IPS DF 4.7 (cell line): ENCODE data around the gene DLX2.

Source experiments
- DNase-seq: peaks from one replicate; pipeline ENCODE4 v3.0.0-alpha.2; 2013; ENCODE audit warnings: low spot score; ENCODE audit errors: extremely low read depth

The DLX2 gene

GRCh38 chr2:172094294-172095145 is 8.2 kb downstream of the DLX2 start:
- DNase-seq = no peak

- DNase-seq = no peak
These were observed 9.0 kb downstream of the DLX2 start for GRCh38 chr2:172093416-172094293.

GRCh38 chr2:172092716-172093415 is 9.8 kb downstream of the DLX2 start:
- DNase-seq = no peak

- DNase-seq = no peak
These were observed 10.7 kb downstream of the DLX2 start for GRCh38 chr2:172091761-172092566.

- no peak for DNase-seq
These were observed 11.6 kb downstream of the DLX2 start for GRCh38 chr2:172091000-172091641.

- no peak for DNase-seq
These were observed 12.4 kb downstream of the DLX2 start for GRCh38 chr2:172090044-172090961.

DNA sequence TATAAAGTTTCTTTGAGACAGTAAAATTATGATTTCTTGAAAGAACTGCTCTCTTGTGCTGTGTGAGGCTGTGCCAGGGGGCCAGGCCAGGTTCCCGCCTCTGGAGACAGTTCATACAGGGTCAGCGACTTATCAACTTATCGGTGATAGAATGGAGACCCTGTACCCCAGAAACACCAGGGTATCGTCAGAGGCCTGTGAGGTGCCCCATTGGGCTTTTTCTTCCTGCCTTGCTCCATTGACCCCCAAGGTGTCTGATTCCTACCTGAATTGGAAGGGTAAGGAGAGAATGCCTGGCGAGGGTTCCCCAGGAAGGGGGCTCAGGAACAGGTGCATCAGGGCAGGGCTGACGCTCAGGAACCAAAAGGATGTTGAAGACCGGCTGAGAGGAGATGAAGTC is 13.1 kb downstream of the DLX2 start:
- no peak for DNase-seq

- DNase-seq = no peak
These were observed 13.6 kb downstream of the DLX2 start for GRCh38 chr2:172089005-172089504.

- no peak for DNase-seq
These were observed 14.3 kb downstream of the DLX2 start for GRCh38 chr2:172088245-172089004.

- no peak for DNase-seq
These were observed 14.9 kb downstream of the DLX2 start for GRCh38 chr2:172087780-172088244.

DNA sequence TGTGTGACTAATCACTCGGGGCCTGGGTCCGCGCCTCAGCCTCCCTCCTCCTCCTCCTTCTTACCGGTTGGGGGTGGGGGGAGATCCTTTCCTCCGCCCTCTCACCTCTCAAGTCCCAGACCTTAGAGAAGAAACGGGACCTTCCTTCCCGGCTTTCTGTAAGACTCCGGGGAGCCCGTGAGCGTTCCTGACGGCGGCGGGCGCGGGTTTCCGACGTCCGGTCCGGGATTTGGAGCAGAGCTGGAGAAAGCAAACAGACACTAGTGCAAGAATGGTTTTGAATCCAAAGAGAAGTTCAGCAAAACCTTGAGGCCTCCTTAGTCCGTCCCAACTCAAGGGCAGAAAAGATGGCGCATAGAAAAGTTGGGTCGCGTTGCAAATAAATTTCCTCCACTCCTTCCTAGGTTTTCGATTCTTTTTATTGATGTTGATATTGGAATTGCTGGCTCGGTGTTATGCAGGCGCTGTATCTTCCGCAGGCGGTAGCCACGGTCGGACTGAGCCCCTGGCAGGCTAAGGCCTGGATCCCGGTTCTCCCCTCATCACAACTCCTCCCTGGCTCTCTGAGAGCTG is 15.4 kb downstream of the DLX2 start:
- no peak for DNase-seq

GRCh38 chr2:172086241-172087206 is 16.2 kb downstream of the DLX2 start:
- no peak for DNase-seq

DNA sequence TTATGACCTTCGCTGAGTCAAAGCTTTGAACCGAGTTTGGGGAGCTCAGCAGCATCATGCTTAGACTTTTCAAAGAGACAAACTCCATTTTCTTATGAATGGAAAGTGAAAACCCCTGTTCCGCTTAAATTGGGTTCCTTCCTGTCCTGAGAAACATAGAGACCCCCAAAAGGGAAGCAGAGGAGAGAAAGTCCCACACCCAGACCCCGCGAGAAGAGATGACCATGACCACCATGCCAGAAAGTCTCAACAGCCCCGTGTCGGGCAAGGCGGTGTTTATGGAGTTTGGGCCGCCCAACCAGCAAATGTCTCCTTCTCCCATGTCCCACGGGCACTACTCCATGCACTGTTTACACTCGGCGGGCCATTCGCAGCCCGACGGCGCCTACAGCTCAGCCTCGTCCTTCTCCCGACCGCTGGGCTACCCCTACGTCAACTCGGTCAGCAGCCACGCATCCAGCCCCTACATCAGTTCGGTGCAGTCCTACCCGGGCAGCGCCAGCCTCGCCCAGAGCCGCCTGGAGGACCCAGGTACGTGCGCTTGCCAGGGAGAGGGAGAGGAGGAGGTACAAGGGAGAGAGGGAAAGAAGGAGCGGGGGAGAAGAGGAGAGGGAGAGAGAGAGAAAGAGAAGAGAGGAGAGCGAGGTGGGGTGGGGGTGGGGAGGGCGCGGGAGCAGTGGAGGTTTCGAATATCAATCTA is 17.1 kb downstream of the DLX2 start, which contains the start of gene DLX1:
Gene DLX1 (plus strand): TSS at position 48 of the 700 bp plus-strand sequence. CDS start 171 bp downstream, at position 219.
- no peak for DNase-seq

- DNase-seq = no peak
These were observed 17.8 kb downstream of the DLX2 start for GRCh38 chr2:172084645-172085459.

DNA sequence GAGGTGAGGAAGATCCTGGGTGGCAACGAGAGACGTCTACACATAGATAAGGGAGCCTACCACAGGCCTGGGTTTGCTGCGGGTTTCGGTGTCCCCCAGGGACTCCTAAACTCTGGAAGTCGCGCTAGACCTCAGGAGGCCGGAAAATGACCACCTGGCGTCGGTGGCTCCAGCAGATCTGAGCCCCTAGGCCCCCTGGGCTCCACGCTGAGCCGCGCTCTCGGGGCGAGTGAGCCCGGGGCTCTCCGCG is 18.4 kb downstream of the DLX2 start:
- no peak for DNase-seq
